Neuronal stem cell (in vitro differentiated cells): ENCODE data around the gene TMEM208.

Source experiments
- DNase-seq: peaks from one replicate; pipeline ENCODE4 v3.0.0-alpha.2; 2013; ENCODE audit warnings: low spot score
- H2AFZ ChIP-seq: one replicate; pipeline ENCODE4 v1.6.1; 2013; ENCODE audit warnings: mild to moderate bottlenecking, low read length, inconsistent platforms
- H2AK5ac ChIP-seq: 2 replicates; pipeline ENCODE4 v1.6.1; 2013; ENCODE audit warnings: low read depth, mild to moderate bottlenecking, inconsistent platforms, low read length, moderate library complexity, mixed read lengths
- H2BK120ac ChIP-seq: 2 replicates; pipeline ENCODE4 v1.6.1; 2013; ENCODE audit warnings: low read depth, mild to moderate bottlenecking, inconsistent platforms, low read length, moderate library complexity, mixed read lengths
- H2BK12ac ChIP-seq: one replicate; pipeline ENCODE4 v1.6.1; 2013; ENCODE audit warnings: low read length, inconsistent platforms
- H2BK15ac ChIP-seq: 2 replicates; pipeline ENCODE4 v1.6.1; 2013; ENCODE audit warnings: mild to moderate bottlenecking, low read length, inconsistent platforms, mixed read lengths
- H2BK5ac ChIP-seq: one replicate; pipeline ENCODE4 v1.6.1; 2013; ENCODE audit warnings: inconsistent platforms, mild to moderate bottlenecking, low read length, moderate library complexity
- H3K14ac ChIP-seq: one replicate; pipeline ENCODE4 v1.6.1; 2013; ENCODE audit warnings: low read length, inconsistent platforms
- H3K18ac ChIP-seq: 2 replicates; pipeline ENCODE4 v1.6.1; 2013; ENCODE audit warnings: low read length, inconsistent platforms
- H3K23ac ChIP-seq: 2 replicates; pipeline ENCODE4 v1.6.1; 2013; ENCODE audit warnings: low read depth, mild to moderate bottlenecking, mixed read lengths, low read length, inconsistent platforms; ENCODE audit not compliant: poor library complexity
- H3K27ac ChIP-seq: replicated peaks from 3 replicates; pipeline ENCODE4 v1.5.1; 2013; ENCODE audit warnings: low read length, inconsistent platforms
- H3K27me3 ChIP-seq, 3 experiments: 2 replicates each; pipeline ENCODE4 v1.6.1; 2013; ENCODE audit warnings: low read length in 3 of 3, mild to moderate bottlenecking in 2 of 3, inconsistent platforms in 1 of 3, low read depth in 1 of 3, mixed read lengths in 1 of 3, moderate library complexity in 1 of 3; ENCODE audit not compliant: control insufficient read depth in 3 of 3, insufficient read depth in 3 of 3
- H3K36me3 ChIP-seq, 2 donors: replicated peaks in 1 of 2; 2 replicates each; pipeline ENCODE4 v1.6.1; 2013; ENCODE audit warnings: low read length in 2 of 2; ENCODE audit not compliant: control insufficient read depth in 2 of 2, insufficient read depth in 2 of 2
- H3K4ac ChIP-seq: 2 replicates; pipeline ENCODE4 v1.6.1; 2013; ENCODE audit warnings: inconsistent platforms, mild to moderate bottlenecking, low read length, moderate library complexity
- H3K4me1 ChIP-seq, 2 donors: 1 replicate in 1 of 2; 2 replicates in 1 of 2; pipeline ENCODE4 v1.6.1; 2013; ENCODE audit warnings: low read length in 2 of 2, low read depth in 1 of 2; ENCODE audit not compliant: control insufficient read depth in 2 of 2, insufficient read depth in 1 of 2
- H3K4me2 ChIP-seq: one replicate; pipeline ENCODE4 v1.6.1; 2013; ENCODE audit warnings: mild to moderate bottlenecking, low read length, inconsistent platforms; ENCODE audit not compliant: insufficient read depth, poor library complexity, severe bottlenecking
- H3K4me3 ChIP-seq, 2 donors: 2 replicates each; pipeline ENCODE4 v1.5.1; 2013; ENCODE audit warnings: low read length in 2 of 2, mild to moderate bottlenecking in 2 of 2, inconsistent platforms in 1 of 2, moderate library complexity in 1 of 2
- H3K79me1 ChIP-seq: one replicate; pipeline ENCODE4 v1.6.1; 2013; ENCODE audit warnings: low read depth, mild to moderate bottlenecking, inconsistent platforms, low read length, moderate library complexity
- H3K9ac ChIP-seq: one replicate; pipeline ENCODE4 v1.6.1; 2013; ENCODE audit warnings: mild to moderate bottlenecking, low read depth, low read length, inconsistent platforms; ENCODE audit not compliant: poor library complexity
- H3K9me3 ChIP-seq, 2 donors: replicated peaks in 1 of 2; 2 replicates each; pipeline versions ENCODE3 to v1.6.1; 2013; ENCODE audit warnings: low read length in 2 of 2, mild to moderate bottlenecking in 2 of 2, inconsistent platforms in 1 of 2, low read depth in 1 of 2, mixed read lengths in 1 of 2, moderate library complexity in 1 of 2; ENCODE audit not compliant: control insufficient read depth in 2 of 2, insufficient read depth in 1 of 2
- H4K8ac ChIP-seq: one replicate; pipeline ENCODE4 v1.6.1; 2013; ENCODE audit warnings: low read depth, mild to moderate bottlenecking, inconsistent platforms, low read length, moderate library complexity
- H4K91ac ChIP-seq: one replicate; pipeline ENCODE4 v1.6.1; 2013; ENCODE audit warnings: low read length, low read depth, mild to moderate bottlenecking, inconsistent platforms; ENCODE audit not compliant: poor library complexity
- whole genome bisulfite sequencing, 2 donors: extraction: QIAGEN DNeasy Blood & Tissue Kit; methylation state at CpG; one replicate each; pipeline ENCODE4 v1.1.7; 2013; ENCODE audit warnings: missing lambda C conversion rate in 2 of 2, mixed read lengths in 1 of 2; ENCODE audit not compliant: insufficient read length in 2 of 2, insufficient replicate concordance in 1 of 2; ENCODE audit errors: extremely low coverage in 2 of 2; 5-methylcytosine and 5-hydroxymethylcytosine counted together

TMEM208 gene

DNA sequence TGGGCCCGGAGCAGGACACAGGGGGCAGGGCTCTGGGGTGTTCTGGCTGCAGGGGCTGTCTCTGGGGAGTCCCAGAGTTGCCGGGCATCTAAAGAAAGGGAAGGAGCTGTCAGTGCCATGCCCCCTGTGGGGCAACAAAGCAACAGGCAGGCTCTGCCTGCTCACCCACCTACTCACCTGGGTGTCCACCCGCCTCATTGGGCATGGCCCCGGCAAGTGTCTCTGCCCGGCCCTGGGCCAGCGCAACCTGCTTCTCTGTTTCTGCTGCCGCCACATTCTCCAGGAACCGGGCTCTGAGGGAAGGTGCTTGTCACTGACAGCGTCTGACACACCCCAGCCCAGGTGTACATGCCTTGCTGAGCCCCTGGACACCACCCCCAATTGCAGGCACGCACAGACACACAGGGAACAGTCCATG is 7.3 kb downstream of the TMEM208 start:
- H2BK12ac ChIP-seq, result no peak overlapping the region
- no peaks in the 10 kb centered on the region for H3K27me3 ChIP-seq
- H4K91ac ChIP-seq, result no peak overlapping the region
- H2AK5ac ChIP-seq, result no peak overlapping the region
- no peak overlapping the region for H2BK5ac ChIP-seq
- no peaks in the 10 kb centered on the region for H3K79me1 ChIP-seq
- WGBS, 2 donors, result no CpG with 5 or more reads among the region's 10 CpGs
- H2BK120ac ChIP-seq, result no peak overlapping the region
- H4K8ac ChIP-seq, result no peak overlapping the region
- no peak overlapping the region for H2AFZ ChIP-seq
- no peak for DNase-seq
- no peak overlapping the region for H3K18ac ChIP-seq
- H3K14ac ChIP-seq, result no peak overlapping the region
- no peak overlapping the region for H3K9ac ChIP-seq
- H3K4ac ChIP-seq, result no peak overlapping the region
- no peak overlapping the region for H2BK15ac ChIP-seq
- H3K4me2 ChIP-seq, result no peak overlapping the region
- H3K9me3 ChIP-seq, result no peaks in the 10 kb centered on the region
- peaks cover 0 to 6% of the 10 kb centered on the region in 2 donors for H3K4me1 ChIP-seq
- H3K27ac ChIP-seq, result no peak overlapping the region
- peak overlapping the region in 1 of 2 donors; percentile 31 for H3K4me3 ChIP-seq
- H3K36me3 ChIP-seq, result peaks cover 38 to 88% of the 10 kb centered on the region in 2 donors
- peak overlapping the region; percentile 39 for H3K23ac ChIP-seq

- no peak overlapping the region for H4K8ac ChIP-seq
- no peak overlapping the region for H2BK120ac ChIP-seq
- peaks cover under 1 to 6% of the 10 kb centered on the region in 2 donors for H3K4me1 ChIP-seq
- peak overlapping the region in 1 of 2 donors; percentile 16 for H3K4me3 ChIP-seq
- peaks cover 22 to 75% of the 10 kb centered on the region in 2 donors for H3K36me3 ChIP-seq
- H3K79me1 ChIP-seq, result no peaks in the 10 kb centered on the region
- H3K9me3 ChIP-seq, result no peaks in the 10 kb centered on the region
- no peak overlapping the region for H3K14ac ChIP-seq
- H3K4me2 ChIP-seq, result no peak overlapping the region
- no peak overlapping the region for H2BK12ac ChIP-seq
- H3K27ac ChIP-seq, result no peak overlapping the region
- no peak overlapping the region for H3K18ac ChIP-seq
- no CpG with 5 or more reads among the region's 17 CpGs for WGBS, 2 donors
- no peak overlapping the region for H2BK5ac ChIP-seq
- no peak overlapping the region for H3K23ac ChIP-seq
- H4K91ac ChIP-seq, result no peak overlapping the region
- no peak overlapping the region for H3K9ac ChIP-seq
- H2AK5ac ChIP-seq, result no peak overlapping the region
- H3K4ac ChIP-seq, result no peak overlapping the region
- DNase-seq, result no peak
- H3K27me3 ChIP-seq, result no peaks in the 10 kb centered on the region
- H2BK15ac ChIP-seq, result no peak overlapping the region
- H2AFZ ChIP-seq, result no peak overlapping the region
Observed at GRCh38 chr16:67235816-67236562, 9.1 kb downstream of the TMEM208 start.

- no peak overlapping the region for H2AK5ac ChIP-seq
- H3K36me3 ChIP-seq, result peaks cover 15 to 67% of the 10 kb centered on the region in 2 donors
- no peak overlapping the region for H3K18ac ChIP-seq
- H3K14ac ChIP-seq, result peak overlapping the region; percentile 43
- no peaks in the 10 kb centered on the region for H3K79me1 ChIP-seq
- no peak overlapping the region for H3K27ac ChIP-seq
- H2BK12ac ChIP-seq, result no peak overlapping the region
- no peaks in the 10 kb centered on the region for H3K9me3 ChIP-seq
- peak overlapping the region; percentile 39 for H2BK15ac ChIP-seq
- H2BK5ac ChIP-seq, result peak overlapping the region; percentile 57
- H3K4ac ChIP-seq, result no peak overlapping the region
- peak overlapping the region; percentile 80 for H3K23ac ChIP-seq
- peak overlapping the region in 1 of 2 donors; percentile 56 for H3K4me3 ChIP-seq
- H3K4me2 ChIP-seq, result no peak overlapping the region
- H3K4me1 ChIP-seq, result peaks cover 4 to 9% of the 10 kb centered on the region in 2 donors
- WGBS, 2 donors, result no CpG with 5 or more reads among the region's 50 CpGs
- no peak for DNase-seq
- H3K9ac ChIP-seq, result peak overlapping the region; percentile 74
- H4K91ac ChIP-seq, result no peak overlapping the region
- no peak overlapping the region for H2BK120ac ChIP-seq
- H4K8ac ChIP-seq, result peak overlapping the region; percentile 48
- H3K27me3 ChIP-seq, result no peaks in the 10 kb centered on the region
- no peak overlapping the region for H2AFZ ChIP-seq
Observed at GRCh38 chr16:67236563-67237395, 9.8 kb downstream of the TMEM208 start.
